ENCODE results near the gene VIM. TPM values are rescaled to one million over a fixed set of nuclear protein-coding genes. Genes with fewer than 3 reads are reported as not detected.

The VIM gene
- total RNA-seq, 6 experiments from 2014 or later, result 39.3 to 160 (median 97.4) TPM

- WGBS (ENCODE audit: insufficient coverage, low coverage, low lambda C conversion rate, missing lambda C conversion rate), result 75% methylated on average over 1 of the region's 2 CpGs
- ATAC-seq (no peak), DNase-seq (no peak)
- no peaks in the 10 kb centered on the region for H3K9me3 ChIP-seq
- no peak for TF ChIP-seq POLR2A (IDR thresholded peaks at IDR 0.05)
- TF ChIP-seq CTCF (IDR thresholded peaks at IDR 0.05), result peak in 1 of 4 donors; percentile 13
- H3K27me3 ChIP-seq, result no peaks in the 10 kb centered on the region
- H3K27ac ChIP-seq, result no peak overlapping the region
- no peaks in the 10 kb centered on the region for H3K4me1 ChIP-seq
- intact Hi-C loops (cut with DNase I), result no loop called here
- H3K4me3 ChIP-seq, result no peak overlapping the region
- no peaks in the 10 kb centered on the region for H3K36me3 ChIP-seq
These were observed 44.9 kb upstream of the VIM start for GRCh38 chr10:17183110-17183509.

- Histone ChIP-seq H3K36me3 (no peaks in the 10 kb centered on the region), H3K27me3 (no peaks in the 10 kb centered on the region), H3K9me3 (no peaks in the 10 kb centered on the region), H3K4me3 (no peak overlapping the region), H3K27ac (no peak overlapping the region), H3K4me1 (no peaks in the 10 kb centered on the region)
- intact Hi-C loops (cut with DNase I), result no loop called here
- 100% methylated on average over 2 of the region's 3 CpGs for WGBS (ENCODE audit: insufficient coverage, low coverage, low lambda C conversion rate, missing lambda C conversion rate)
- DNase-seq, result no peak
- TF ChIP-seq CTCF (IDR thresholded peaks at IDR 0.05) (no peak), POLR2A (IDR thresholded peaks at IDR 0.05) (no peak)
- ATAC-seq, result no peak
These were observed 42.2 kb upstream of the VIM start for GRCh38 chr10:17185873-17186272.

GRCh38 chr10:17188644-17189172 is 39.3 kb upstream of the VIM start:
- no peak overlapping the region for H3K4me3 ChIP-seq
- WGBS (ENCODE audit: insufficient coverage, low coverage, low lambda C conversion rate, missing lambda C conversion rate), result 79% methylated on average over 3 of the region's 3 CpGs
- no peak overlapping the region for H3K27ac ChIP-seq
- TF ChIP-seq CTCF (IDR thresholded peaks at IDR 0.05), result no peak
- TF ChIP-seq POLR2A (IDR thresholded peaks at IDR 0.05), result no peak
- no peaks in the 10 kb centered on the region for H3K9me3 ChIP-seq
- no peak for DNase-seq
- no peak for ATAC-seq
- no peaks in the 10 kb centered on the region for H3K36me3 ChIP-seq
- no peaks in the 10 kb centered on the region for H3K4me1 ChIP-seq
- intact Hi-C loops (cut with DNase I), result no loop called here
- no peaks in the 10 kb centered on the region for H3K27me3 ChIP-seq

- intact Hi-C loops (cut with DNase I), result no loop called here
- Histone ChIP-seq H3K9me3 (no peaks in the 10 kb centered on the region), H3K4me3 (no peak overlapping the region), H3K4me1 (no peaks in the 10 kb centered on the region), H3K27ac (no peak overlapping the region), H3K36me3 (no peaks in the 10 kb centered on the region), H3K27me3 (no peaks in the 10 kb centered on the region)
- TF ChIP-seq CTCF (IDR thresholded peaks at IDR 0.05), result no peak
- no peak for ATAC-seq
- WGBS (ENCODE audit: insufficient coverage, low coverage, low lambda C conversion rate, missing lambda C conversion rate), result 72% methylated on average over 2 of the region's 2 CpGs
- no peak for DNase-seq
These were observed 37.4 kb upstream of the VIM start for GRCh38 chr10:17190602-17191001.

- TF ChIP-seq POLR2A (IDR thresholded peaks at IDR 0.05), result no peak
- TF ChIP-seq CTCF (IDR thresholded peaks at IDR 0.05), result no peak
- no peak overlapping the region for H3K27ac ChIP-seq
- WGBS (ENCODE audit: insufficient coverage, low coverage, low lambda C conversion rate, missing lambda C conversion rate), result 68% methylated on average over 5 of the region's 5 CpGs
- intact Hi-C loops (cut with DNase I), result no loop called here
- no peaks in the 10 kb centered on the region for H3K36me3 ChIP-seq
- DNase-seq (no peak), ATAC-seq (no peak)
- H3K27me3 ChIP-seq, result no peaks in the 10 kb centered on the region
- no peaks in the 10 kb centered on the region for H3K4me1 ChIP-seq
- H3K9me3 ChIP-seq, result no peaks in the 10 kb centered on the region
- no peak overlapping the region for H3K4me3 ChIP-seq
These were observed 33.0 kb upstream of the VIM start for GRCh38 chr10:17195083-17195482.

All from right lobe of liver (tissue), 6 donors.